Ovary (tissue), 3 donors: ENCODE data around the gene NDUFS6.

ENCODE experiments used
- CTCF ChIP-seq, 3 donors: fragments of 450-650 bp in 2 of 3; fragments of 200-600 bp in 1 of 3; IDR thresholded peaks; one replicate each; pipeline versions ENCODE4 v1.5.1 to v1.8.0; 2016 to 2022; ENCODE audit warnings: antibody characterized with exemption in 3 of 3, mild to moderate bottlenecking in 1 of 3
- EP300 ChIP-seq: sonication (generic); formaldehyde crosslinking; IDR thresholded peaks from one replicate; pipeline ENCODE4 v1.6.1; 2017; ENCODE audit warnings: antibody characterized with exemption
- POLR2A ChIP-seq: fragments of 450-650 bp; IDR thresholded peaks from one replicate; pipeline ENCODE4 v1.6.1; 2017; ENCODE audit warnings: antibody characterized with exemption, mild to moderate bottlenecking, moderate library complexity
- donor health status: DM: no; HTN: no; CAD: no.

- no peak for TF ChIP-seq CTCF (IDR thresholded peaks at IDR 0.05)
- no peak for TF ChIP-seq POLR2A
- TF ChIP-seq EP300, result no peak
Measured at GRCh38 chr5:1814183-1815020, 13.2 kb downstream of the NDUFS6 start.
